Hematopoietic multipotent progenitor cell (in vitro differentiated cells): Measurements from ENCODE around the gene ZNF430. TPM values are rescaled to one million over a fixed set of nuclear protein-coding genes. Genes with fewer than 3 reads are reported as not detected.
A peak's percentile ranks its signal among the peaks of the same experiment; 100 is the strongest.
"Not testable (repeated sequence)": the region's sequence is repeated elsewhere in the genome, so short reads cannot be mapped to it uniquely, and the experiment has no call there.

Experiments
- DNase-seq, 3 donors: peaks; one replicate each; pipeline ENCODE4 v3.0.0-alpha.2; 2011 to 2015; ENCODE audit warnings: low read depth in 2 of 3, low spot score in 2 of 3
- total RNA-seq: library from RNA; depleted of rRNA; stranded (reverse); fragments of >200 nt; gene quantifications from one replicate; pipeline ENCODE4 v1.2.3, GENCODE V29; 2012

The ZNF430 gene
- 10.2 TPM for total RNA-seq

DNA sequence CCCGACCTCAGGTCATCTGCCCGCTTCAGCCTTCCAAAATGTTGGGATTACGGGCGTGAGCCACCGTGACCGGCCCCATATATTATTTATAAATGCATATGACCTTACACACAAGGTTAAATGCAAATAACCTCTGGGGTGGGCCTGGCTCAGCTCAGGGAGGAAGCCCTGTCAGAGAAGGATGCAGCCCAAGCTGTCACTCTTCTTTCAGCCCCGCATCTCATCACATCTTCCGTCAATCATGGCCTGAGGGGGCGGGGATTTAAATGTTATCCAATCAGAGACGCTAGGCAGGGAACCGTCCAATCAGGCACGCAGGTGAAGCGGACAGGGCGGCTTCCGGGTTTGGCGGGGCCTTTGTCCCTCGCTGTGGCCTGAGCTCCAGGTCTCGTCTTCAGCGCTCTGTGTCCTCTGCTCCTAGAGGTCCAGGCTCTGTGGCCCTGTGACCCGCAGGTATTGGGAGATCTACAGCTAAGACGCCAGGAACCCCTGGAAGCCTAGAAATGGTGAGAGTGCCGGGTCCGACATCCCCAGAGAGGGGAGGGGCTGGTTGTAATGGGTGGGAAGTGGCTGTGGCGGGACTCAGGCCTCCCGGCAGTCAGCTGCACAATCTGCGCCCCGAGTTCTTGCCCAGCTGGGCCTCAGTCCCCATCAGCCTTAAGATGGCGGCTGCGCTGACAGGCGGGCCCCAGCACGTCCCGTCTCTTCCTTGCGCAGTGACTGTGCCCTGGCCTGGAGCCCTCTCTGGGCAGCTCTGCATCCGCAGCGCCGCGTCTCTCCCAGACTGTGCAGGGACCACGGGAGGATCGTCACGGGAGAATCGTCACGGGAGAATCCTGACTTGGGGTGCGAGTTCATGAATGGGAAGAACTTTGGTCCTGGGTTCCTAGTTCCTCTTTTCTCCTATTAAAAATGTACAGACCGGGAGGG lies at the start of gene ZNF430:
Gene ZNF430, plus strand, starts transcription at position 360 of the 930 bp plus-strand sequence. Its CDS starts 144 bp downstream, at position 504.
- DNase-seq, result peak; percentile 75 to 99 (median 96)

DNA sequence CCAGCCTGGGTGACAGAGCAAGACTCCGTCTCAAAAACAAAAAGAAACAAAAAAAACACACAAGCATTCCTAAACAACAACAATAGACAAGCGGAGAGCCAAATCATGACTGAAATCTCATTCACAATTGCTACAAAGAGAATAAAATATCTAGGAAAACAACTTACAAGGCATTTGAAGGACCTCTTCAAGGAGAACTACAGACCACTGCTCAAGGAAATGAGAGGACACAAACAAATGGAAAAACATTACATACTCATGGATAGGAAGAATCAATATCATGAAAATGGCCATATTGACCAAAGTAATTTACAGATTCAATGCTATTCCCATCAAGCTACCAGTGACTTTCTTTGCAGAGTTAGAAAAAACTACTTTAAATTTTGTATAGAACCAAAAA lies 27.7 kb upstream of the ZNF430 start:
- not testable (repeated sequence) for DNase-seq

- DNase-seq, result peak; percentile 61 to 97 (median 92)
Measured at GRCh38 chr19:20999731-21000352, 20.6 kb upstream of the ZNF430 start.

DNA sequence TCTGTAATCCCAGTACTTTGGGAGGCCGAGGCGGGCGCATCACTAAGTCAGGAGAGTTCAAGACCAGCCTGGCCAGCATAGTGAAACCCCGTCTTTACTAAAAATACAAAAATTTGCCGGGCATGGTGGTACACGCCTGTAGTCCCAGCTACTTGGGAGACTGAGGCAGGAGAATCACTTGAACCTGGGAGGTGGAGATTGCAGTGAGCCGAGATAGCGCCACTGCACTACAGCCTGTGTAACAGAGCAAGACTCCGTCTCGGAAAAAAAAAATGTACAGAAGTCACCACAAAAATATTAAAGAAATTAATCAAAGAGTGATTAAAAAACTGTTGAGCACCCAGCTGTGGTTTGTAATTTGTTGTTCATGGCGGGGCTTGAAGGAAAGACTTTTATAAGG lies 781 bp downstream of the ZNF430 start:
- DNase-seq, result not testable (repeated sequence)

DNA sequence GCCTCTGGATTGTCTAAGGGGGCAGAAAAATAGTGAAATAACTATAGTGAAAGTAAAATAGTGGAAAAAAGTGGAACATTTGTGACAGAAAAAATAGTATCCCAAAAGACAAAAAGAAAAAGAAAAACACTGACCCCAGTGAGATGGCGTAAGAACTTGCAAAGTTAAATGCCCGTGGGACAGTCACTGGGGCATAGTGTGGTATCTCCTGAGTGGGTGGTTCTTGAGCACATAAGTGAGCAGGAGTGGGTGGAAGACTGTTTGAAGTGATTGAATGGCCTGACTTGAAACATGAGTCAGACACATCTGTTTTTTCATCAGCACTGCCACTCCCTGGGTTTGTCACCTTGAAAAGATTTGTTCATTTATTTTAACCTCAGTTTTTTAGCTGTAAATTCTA lies 2.5 kb downstream of the ZNF430 start:
- DNase-seq, result no peak

- DNase-seq, result no peak
Measured at GRCh38 chr19:21023901-21024300, 3.4 kb downstream of the ZNF430 start.

DNA sequence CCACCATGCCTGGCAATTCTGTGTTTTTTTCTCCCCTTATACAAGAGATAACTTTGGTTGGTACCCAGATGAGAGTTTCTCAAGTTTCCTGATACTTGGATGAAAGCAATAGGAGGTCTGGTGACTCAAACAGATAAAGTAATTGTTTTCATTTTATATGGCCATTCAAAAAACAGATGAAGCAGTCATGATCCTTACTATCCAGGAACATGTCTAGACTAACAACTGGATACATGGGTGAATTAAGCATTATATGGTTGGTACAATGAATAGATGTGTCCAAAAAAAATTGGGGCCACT lies 8.5 kb downstream of the ZNF430 start:
- DNase-seq, result no peak

GRCh38 chr19:21045028-21045427 lies 24.6 kb downstream of the ZNF430 start:
- DNase-seq, result no peak

DNA sequence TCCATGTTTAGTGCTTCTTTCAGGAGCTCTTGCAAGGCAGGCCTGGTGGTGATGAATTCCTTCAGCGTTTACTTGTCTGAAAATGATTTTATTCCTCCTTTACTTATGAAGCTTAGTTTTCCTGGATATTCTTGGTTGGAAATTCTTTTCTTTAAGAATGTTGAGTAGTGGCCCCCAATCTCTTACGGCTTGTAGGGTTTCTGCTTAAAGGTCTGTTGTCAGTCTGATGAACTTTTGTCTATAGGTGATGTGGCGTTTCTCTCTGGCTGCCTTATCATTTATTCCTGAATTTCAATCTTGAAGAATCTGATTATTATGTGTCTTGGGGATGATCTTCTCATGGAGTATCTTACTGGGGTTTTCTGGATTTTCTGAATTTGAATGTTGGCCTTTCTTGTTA lies 26.0 kb downstream of the ZNF430 start:
- DNase-seq, result no peak

DNA sequence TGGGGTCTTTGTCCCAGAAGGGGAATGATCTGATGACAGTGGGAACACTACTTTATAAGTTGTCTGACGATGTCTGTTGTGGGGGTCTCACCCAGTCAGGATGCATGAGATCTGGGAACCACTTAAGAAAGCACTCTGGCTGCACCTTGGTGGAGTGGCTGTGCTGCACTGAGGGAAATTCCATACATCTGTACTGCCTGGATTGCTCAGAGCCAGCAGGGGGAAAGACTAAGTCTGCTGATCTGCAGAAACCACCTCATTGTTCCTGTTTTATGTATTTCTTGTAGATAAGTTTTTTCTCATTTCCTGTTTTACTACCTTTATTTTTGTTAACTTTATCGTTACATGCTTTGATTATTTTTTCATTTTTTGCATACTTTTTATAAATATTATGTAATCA lies 27.3 kb downstream of the ZNF430 start:
- DNase-seq, result no peak

- DNase-seq, result no peak
Measured at GRCh38 chr19:21052902-21053301, 32.4 kb downstream of the ZNF430 start.

DNA sequence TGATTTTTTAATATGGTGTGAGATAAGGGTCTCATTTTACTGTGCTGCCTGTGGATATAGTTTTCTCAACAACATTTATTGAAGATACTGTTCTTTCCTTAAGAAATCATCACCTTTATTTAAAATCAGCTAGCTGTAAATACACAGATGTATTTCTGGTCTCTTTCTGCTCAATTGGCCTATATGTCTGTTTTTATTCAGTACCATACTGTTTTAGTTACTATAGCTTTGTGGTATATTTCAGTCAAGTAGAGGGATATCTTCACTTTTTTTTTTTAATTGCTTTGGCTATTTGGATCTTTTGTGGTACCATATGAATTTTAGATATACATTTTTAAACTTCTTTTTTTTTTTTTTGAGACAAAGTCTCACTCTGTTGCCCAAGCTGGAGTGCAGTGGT lies 44.9 kb downstream of the ZNF430 start:
- no peak for DNase-seq

- peak; percentile 50 to 95 (median 86) for DNase-seq
Measured at GRCh38 chr19:21082011-21082975, 61.8 kb downstream of the ZNF430 start, which contains the start of gene ZNF714. ZNF714 (plus strand) TSS chr19:21082203; CDS start chr19:21098269, 16,066 bp downstream.

DNA sequence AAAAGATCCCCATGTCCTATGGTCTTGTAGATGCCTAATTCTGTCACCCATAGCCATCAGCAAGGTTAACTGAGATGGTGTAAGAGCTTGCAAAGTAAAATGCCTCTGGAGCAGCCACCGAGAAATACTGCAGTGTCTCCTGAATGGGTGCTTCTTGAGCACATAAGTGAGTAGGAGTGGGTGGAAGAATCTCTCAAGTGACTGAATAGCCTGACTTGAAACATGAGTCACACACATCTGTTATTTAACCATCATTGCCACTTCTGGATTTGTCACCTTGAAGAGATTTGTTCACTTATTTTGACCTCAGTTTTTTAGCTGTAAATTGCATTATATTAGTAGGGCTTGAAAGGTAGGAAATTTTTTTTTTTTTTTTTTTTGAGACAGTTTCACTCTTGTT lies 63.9 kb downstream of the ZNF430 start:
- DNase-seq, result no peak

GRCh38 chr19:21087871-21088270 lies 67.4 kb downstream of the ZNF430 start:
- no peak for DNase-seq

DNA sequence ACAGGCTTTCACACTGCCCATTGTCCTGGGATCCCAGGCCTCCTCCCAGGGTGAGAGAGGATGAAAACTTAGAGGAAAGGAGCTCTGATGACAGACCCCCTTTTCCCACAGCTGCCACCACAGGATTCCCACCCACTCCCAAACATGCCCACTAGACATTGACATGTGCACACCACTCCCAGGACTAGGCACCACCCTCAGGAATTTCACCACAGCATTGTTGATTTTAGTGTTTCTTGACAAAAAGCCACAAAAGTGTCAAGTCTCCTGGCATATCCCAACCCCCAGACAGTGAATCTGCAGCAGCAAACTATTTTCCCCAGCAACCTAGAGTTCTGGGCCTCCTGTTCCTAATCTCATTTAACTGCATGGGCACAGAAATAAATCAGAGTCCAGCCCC lies 71.7 kb downstream of the ZNF430 start:
- DNase-seq, result no peak

DNA sequence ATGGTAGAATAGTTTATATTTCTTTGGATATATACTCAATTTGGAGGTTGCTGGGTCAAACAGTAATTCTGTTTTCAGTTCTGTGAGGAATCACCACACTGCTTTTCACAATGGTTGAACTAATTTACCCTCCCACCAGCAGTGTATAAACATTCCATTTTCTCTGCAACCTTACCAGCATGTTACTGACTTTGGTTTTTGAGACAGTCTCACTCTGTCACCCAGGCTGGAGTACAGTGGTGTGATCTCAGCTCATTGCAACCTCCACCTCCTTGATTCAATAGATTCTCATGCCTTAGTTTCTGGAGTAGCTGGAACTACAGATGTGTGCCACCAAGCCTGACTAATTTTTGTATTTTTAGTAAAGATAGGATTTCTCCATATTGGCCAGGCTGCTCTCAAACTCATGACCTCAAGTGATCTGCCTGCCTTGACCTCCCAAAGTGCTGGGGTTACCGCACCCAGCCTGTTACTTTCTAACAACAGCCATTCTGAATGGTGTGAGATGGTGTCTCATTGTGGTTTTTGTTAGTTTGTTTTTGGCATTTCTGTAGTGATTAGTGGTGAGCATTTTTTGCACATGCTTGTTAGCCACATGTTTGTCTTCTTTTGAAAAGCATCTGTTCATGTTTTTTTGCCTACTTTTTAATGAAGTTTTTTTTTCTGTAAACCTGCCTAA lies 74.0 kb downstream of the ZNF430 start:
- no peak for DNase-seq

GRCh38 chr19:21098291-21098690 lies 77.8 kb downstream of the ZNF430 start:
- DNase-seq, result no peak

- DNase-seq, result no peak
Measured at GRCh38 chr19:21101521-21102242, 81.2 kb downstream of the ZNF430 start.

DNA sequence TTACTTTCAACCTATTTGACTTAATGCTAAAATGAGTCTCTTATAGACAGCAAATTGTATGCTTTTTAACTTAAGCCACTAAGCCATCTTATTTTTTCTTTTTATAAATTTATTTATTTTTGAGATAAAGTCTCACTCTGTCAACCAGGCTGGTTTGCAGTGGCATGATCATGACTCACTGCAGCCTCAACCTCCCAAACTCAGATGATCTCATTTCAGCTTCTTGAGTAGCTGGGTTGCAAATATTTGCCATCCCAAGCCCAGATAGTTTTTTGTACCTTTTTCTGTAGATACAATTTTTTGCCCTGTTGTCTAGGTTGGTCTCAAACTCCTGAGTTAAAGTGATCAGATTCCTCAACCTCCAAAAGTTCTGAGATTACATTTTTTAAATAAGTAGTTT lies 88.7 kb downstream of the ZNF430 start:
- DNase-seq, result no peak
